Right renal cortex interstitium (tissue), 3 donors: ENCODE results near the gene RETN. TPM values are rescaled to one million over a fixed set of nuclear protein-coding genes. Genes with fewer than 3 reads are reported as not detected.

Source experiments
- DNase-seq, 3 donors: peaks; one replicate each; pipeline ENCODE4 v3.0.0-alpha.2; 2013; ENCODE audit warnings: low read depth in 3 of 3, low spot score in 2 of 3
- polyA plus RNA-seq, 3 donors: library from polyadenylated mRNA; unstranded; fragments of 120-200 nt; gene quantifications; one replicate each; pipeline ENCODE4 v1.2.1, GENCODE V29; 2013; ENCODE audit not compliant: insufficient read length in 3 of 3

Gene RETN, protein sequence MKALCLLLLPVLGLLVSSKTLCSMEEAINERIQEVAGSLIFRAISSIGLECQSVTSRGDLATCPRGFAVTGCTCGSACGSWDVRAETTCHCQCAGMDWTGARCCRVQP
- polyA plus RNA-seq, result 1 to 10 TPM in 2 of 3 donors, under 1 TPM in 1; 0.64 to 1.5 (median 1.3) TPM

DNA sequence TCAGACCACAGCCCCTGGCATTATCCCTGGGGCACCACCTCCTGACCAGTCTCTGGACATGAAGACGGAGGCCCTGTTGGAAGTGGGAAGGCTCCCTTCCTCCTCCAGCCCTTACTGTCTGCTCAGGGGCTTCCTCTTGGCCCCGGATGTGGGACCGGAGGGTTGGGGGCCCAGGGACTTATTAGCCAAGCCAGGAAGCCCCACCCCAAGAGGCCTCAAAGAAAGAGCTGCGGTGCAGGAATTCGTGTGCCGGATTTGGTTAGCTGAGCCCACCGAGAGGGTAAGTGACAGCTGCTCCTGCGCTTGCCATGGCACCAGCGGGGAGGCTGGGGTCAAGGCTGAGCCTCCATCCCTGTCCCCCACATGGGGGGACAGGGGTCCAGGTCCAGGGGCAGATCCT is at the start of gene RETN:
Gene RETN (plus strand): TSS at position 208 of the 400 bp plus-strand sequence. CDS start 278 bp downstream, outside the sequence.
- no peak for DNase-seq

GRCh38 chr19:7619671-7620441 is 49.0 kb upstream of the RETN start:
- DNase-seq, result no peak

GRCh38 chr19:7620442-7621412 is 48.1 kb upstream of the RETN start:
- no peak for DNase-seq

DNA sequence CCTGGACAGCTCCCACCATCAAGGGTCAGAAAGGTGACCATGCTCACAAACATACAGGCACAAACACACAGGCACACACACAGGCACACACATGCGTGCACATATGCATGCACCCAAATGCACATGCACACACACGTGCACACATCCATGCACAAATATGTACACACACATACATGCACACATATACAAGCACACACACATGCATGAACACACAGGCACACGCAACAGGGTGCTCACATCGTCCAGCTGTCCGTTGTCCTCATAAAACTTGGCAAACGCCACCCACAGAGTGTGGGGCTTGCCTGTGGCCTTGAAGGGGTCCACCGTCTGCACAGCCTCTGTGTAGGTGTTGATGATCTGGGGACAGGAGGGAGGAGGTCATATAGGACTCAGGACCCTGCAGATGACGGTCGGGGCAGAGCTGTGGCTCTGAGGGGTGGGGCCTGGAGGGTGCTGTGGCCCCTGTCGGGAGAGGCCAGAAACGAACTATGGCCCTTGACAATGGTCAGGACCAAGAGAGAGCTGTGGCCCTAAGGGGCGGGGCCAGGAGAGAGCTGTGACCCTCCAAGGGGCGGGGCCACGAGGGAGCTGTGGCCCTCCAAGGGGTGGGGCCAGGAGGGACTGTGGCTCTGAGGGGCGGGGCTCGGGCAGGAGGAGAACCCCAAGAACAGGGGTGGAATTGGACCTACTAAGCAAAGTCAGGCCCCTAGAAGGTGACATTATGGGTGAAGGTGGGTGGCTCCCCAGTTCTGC is 45.7 kb upstream of the RETN start:
- no peak for DNase-seq

- DNase-seq, result no peak
Measured at GRCh38 chr19:7623725-7624603, 44.9 kb upstream of the RETN start.

DNA sequence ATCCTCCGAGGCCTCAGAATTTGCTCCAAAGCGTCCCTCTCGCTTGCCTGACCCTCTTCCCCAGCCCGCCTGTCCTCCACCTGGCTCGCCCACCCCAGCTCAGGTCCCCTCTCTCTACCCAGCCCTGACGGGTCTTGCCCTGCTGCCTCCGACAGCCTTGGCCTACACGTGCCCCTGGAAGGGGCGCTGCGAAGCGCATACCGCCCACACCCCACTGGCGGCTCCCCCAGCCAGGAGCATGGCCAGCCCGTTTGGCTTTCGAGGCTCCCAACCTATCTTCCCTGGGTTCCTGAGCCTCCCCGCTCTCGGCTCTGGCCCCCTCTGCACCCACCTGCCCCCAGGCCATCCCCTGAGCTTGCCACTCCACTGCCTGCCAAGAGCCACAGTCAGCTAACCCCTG is 44.0 kb upstream of the RETN start:
- DNase-seq, result no peak

GRCh38 chr19:7625763-7626372 is 43.0 kb upstream of the RETN start:
- no peak for DNase-seq

GRCh38 chr19:7627166-7627565 is 41.7 kb upstream of the RETN start:
- DNase-seq, result no peak

- DNase-seq, result no peak
Measured at GRCh38 chr19:7628589-7629311, 40.1 kb upstream of the RETN start.

- peak; percentile 97 to 98 (median 98) for DNase-seq
Measured at GRCh38 chr19:7629347-7630054, 39.3 kb upstream of the RETN start, which contains the start of the genes PET100 and XAB2. TSS of gene PET100 (plus strand) at chr19:7629793. CDS start at chr19:7629834, 41 bp downstream. TSS of gene XAB2 (minus strand) at chr19:7629545. CDS start at chr19:7629527, 18 bp downstream.

DNA sequence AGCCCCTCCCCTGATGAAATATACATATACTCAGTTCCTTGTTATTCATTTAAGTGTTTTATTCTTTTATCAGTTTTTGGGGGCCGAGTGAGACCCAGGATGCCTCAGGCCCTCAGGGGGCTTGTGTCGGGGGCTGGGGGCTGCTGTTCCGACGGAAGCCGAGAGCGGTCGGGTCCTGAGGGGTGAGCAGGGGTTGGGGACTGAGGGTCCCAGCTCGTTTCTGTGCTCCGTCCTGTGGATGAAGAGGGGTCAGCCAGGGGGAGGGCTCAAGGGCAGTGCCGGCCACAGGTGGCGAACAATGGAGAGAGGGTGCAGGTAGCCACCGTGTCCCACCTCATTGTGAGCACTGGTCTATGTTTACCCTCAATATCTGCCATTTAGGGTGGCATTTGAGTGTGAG is 37.3 kb upstream of the RETN start:
- no peak for DNase-seq

DNA sequence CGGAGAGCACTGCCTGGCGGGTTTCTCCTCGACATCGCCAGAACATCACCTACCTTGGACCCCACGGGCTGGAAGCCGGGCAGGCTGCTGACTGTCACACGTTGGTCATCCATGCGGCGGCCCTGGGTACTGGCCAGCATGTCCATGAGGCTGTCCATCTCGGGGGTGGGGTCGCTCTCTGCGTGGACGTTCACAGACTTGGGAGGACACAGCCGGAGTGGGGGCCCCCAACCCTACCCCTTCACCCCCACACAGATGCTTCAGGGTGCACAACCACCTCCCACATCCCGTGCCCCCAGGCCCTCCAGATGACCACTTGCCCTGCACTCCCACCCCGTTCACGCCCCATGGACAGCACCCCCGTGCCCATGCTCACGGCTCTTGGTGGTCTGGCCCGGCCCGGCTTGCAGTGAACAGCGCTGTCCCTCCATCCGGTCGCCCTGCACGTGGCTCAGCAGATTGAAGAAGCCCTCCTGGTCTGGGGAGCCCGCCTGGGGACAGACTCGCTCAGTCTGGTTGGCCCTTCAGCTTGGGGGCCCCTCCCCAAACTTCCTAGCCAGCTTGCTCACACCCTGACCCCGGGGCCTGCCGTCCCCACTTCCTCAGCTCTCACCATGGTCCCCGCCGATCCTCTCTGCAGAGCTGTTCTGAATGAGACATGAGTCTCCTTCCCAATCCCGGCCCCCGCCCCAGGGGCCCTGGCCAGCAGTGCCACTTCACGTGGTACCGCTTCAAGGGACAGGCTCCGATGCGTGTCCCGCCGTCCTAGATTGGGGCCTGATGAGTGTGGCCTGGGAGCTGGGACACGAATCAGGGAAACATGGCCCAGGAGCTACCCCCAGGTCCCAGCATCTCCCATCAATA is 36.3 kb upstream of the RETN start:
- DNase-seq, result no peak

DNA sequence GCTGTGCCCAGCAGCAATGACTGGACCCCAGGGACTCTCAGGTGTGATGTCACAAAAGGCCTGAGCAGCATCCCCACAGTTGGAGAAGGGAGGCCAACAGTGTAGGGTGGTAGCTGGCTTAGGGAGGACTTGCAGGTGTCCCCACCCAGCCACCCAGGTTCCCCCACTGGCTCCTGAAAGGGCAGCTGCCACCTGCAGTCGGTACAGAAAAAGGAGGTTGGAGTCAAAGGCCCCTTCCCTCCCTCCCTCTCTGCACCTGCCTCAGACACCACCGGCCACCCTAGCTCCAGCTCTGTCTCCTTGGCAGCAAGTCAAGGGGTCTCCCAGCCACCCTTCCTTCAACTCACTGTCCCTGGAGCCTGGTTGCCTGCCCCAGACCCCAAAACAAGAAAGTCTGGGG is 35.2 kb upstream of the RETN start, which contains the start of gene PCP2:
Gene PCP2 (minus strand): TSS at position 22 of the 400 bp plus-strand sequence. CDS start 262 bp downstream, outside the sequence.
- no peak for DNase-seq

GRCh38 chr19:7635670-7636069 is 33.2 kb upstream of the RETN start:
- DNase-seq, result no peak

- DNase-seq, result no peak
Measured at GRCh38 chr19:7636317-7636690, 32.5 kb upstream of the RETN start.

GRCh38 chr19:7636691-7637373 is 32.0 kb upstream of the RETN start, which contains the start of gene STXBP2:
TSS of gene STXBP2 (plus strand) at chr19:7637110. CDS start at chr19:7637150, 40 bp downstream.
- peak in 2 of 3 donors; percentile 32 to 48 for DNase-seq
